Measurements from ENCODE around the gene CHST13.

GRCh38 chr3:126537116-126537729, 13.3 kb downstream of the CHST13 start:
- TF ChIP-seq CTCF (conservative IDR thresholded peaks at IDR 0.05), result no peak
- TF ChIP-seq EZH2 (IDR thresholded peaks at IDR 0.05; ENCODE audit: low read depth), result no peak

All from PC-9 (cell line).